Measurements from ENCODE around the gene EYS. TPM values are rescaled to one million over a fixed set of nuclear protein-coding genes. Genes with fewer than 3 reads are reported as not detected.

Gene EYS
- total and polyA plus RNA-seq, 2 of the 13 experiments (the other 11 are each of a cell fraction or from before 2014, with no cell fraction given): 0.04 to 0.07 TPM

DNA sequence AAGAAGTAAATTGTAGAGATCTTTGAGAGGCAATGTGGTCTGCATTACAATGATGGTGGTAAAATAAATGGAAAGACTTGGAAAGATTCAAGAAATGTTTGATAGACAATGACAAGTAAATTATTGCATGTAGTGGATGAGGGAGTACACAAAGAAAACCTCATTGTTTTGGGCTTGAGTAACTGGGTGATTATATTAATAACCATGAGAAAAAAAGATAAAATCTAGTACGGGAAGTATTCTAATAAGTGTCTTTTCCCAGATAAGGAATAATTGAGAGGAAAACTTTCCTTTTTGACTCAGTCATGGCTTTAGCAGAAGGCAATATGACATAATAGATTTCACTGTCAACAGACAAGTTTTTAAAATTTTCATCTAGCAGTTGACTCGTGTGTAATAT is 993.0 kb downstream of the EYS start:
- intact Hi-C loops (cut with micrococcal nuclease; ENCODE audit: unreplicated experiment): no loop called here
- Histone ChIP-seq H3K27me3 (ENCODE audit: control insufficient read depth in 1 of 2, insufficient read depth in 2 of 2, low read length in 2 of 2) (no peaks in the 10 kb centered on the region), H3K4me1 (ENCODE audit: insufficient read depth, low read length) (no peaks in the 10 kb centered on the region), H3K36me3 (replicated peaks in 1 of 2; ENCODE audit: control insufficient read depth in 1 of 2, insufficient read depth in 2 of 2, low read length in 2 of 2) (no peaks in the 10 kb centered on the region), H3K27ac (ENCODE audit: extremely low read length, insufficient read depth, low read length) (no peak overlapping the region), H3K9ac (ENCODE audit: insufficient read depth, low read depth, low read length) (no peak overlapping the region), H3K4me3 (replicated peaks in 1 of 3; ENCODE audit: insufficient read depth in 1 of 3, low read depth in 2 of 3, low read length in 3 of 3) (no peak overlapping the region), H2AFZ (ENCODE audit: low read length) (no peak overlapping the region), H3K9me3 (ENCODE audit: low read length) (no peaks in the 10 kb centered on the region), H3K4me2 (ENCODE audit: low read depth, low read length) (no peak overlapping the region), H4K20me1 (ENCODE audit: insufficient read depth, low read length) (no peaks in the 10 kb centered on the region), H3K79me2 (ENCODE audit: insufficient read depth, low read length) (no peaks in the 10 kb centered on the region)
- TF ChIP-seq MAZ (IDR thresholded peaks at IDR 0.05; ENCODE audit: borderline replicate concordance, low read depth, low read length): no peak
- TF ChIP-seq MAZ (CRISPR knock-in tag; IDR thresholded peaks at IDR 0.05; ENCODE audit: low read depth): no peak
- TF ChIP-seq, protein P1, sequence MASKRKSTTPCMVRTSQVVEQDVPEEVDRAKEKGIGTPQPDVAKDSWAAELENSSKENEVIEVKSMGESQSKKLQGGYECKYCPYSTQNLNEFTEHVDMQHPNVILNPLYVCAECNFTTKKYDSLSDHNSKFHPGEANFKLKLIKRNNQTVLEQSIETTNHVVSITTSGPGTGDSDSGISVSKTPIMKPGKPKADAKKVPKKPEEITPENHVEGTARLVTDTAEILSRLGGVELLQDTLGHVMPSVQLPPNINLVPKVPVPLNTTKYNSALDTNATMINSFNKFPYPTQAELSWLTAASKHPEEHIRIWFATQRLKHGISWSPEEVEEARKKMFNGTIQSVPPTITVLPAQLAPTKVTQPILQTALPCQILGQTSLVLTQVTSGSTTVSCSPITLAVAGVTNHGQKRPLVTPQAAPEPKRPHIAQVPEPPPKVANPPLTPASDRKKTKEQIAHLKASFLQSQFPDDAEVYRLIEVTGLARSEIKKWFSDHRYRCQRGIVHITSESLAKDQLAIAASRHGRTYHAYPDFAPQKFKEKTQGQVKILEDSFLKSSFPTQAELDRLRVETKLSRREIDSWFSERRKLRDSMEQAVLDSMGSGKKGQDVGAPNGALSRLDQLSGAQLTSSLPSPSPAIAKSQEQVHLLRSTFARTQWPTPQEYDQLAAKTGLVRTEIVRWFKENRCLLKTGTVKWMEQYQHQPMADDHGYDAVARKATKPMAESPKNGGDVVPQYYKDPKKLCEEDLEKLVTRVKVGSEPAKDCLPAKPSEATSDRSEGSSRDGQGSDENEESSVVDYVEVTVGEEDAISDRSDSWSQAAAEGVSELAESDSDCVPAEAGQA (IDR thresholded peaks at IDR 0.05; ENCODE audit: low read depth): no peak
- TF ChIP-seq, protein P1 (CRISPR knock-in tag; IDR thresholded peaks at IDR 0.05; ENCODE audit: borderline replicate concordance): no peak
- no peak for TF ChIP-seq GTF3A (CRISPR knock-in tag; conservative IDR thresholded peaks at IDR 0.05)
- TF ChIP-seq ZNF3 (CRISPR knock-in tag; IDR thresholded peaks at IDR 0.05): no peak
- WGBS (ENCODE audit: low lambda C conversion rate): 2% methylated on average over 2 of the region's 2 CpGs
- ChIA-PET CTCF (ENCODE audit: low intra/inter-chr PET ratio, low total read pairs) (no interaction called here), POLR2A (no interaction called here)
- BruUV-seq (replicated peaks): no TSS peak
- in situ Hi-C loops (cut with HindIII; ENCODE audit: extremely low pct_ligation_motif_present, low pct_unique_long_range_greater_than_20kb): no loop called here
- DNase-seq (ENCODE audit: low spot score) (no peak), ATAC-seq (no peak), FAIRE-seq (no peak)

Measured in HepG2 (cell line).